ENCODE data around the gene OR2T27. TPM values are rescaled to one million over a fixed set of nuclear protein-coding genes. Genes with fewer than 3 reads are reported as not detected.

The OR2T27 gene
- total and polyA plus RNA-seq, 2 of the 4 experiments (the other 2 are of a cell fraction) = not detected

DNA sequence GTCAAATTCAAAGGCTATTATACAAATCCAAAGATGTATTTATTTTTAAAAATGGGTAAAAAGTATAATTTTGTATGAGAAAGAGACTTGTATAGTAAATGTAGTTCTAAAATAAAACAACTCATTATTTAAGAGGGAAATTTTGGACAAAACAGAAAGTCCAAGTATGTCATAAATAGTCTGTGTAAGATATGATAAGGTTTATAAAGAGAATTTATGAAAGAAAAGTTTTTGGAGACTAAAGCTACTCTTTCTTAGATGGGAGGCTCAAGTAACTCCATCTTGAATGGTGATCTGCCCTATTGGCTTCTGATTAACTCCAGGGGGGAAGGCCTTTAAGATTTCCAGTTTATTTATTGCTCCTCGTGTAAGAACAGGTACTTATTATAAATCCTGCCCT lies 14.7 kb upstream of the OR2T27 start:
- H4K5ac ChIP-seq (ENCODE audit: low read depth, low read length) = no peak overlapping the region
- ChIA-PET POLR2A (ENCODE audit: unreplicated experiment) (no interaction called here), CTCF (no interaction called here)
- H4K8ac ChIP-seq (ENCODE audit: low read depth in 2 of 2, low read length in 2 of 2) = no peak overlapping the region
- no peak overlapping the region for H3K4me3 ChIP-seq (ENCODE audit: insufficient read depth, low read depth, low read length)
- H3K56ac ChIP-seq (ENCODE audit: extremely low read depth, insufficient read depth, low read length) = no peak overlapping the region
- no peak overlapping the region for H3K27ac ChIP-seq (ENCODE audit: insufficient read depth, low read length)
- intact Hi-C loops (cut with micrococcal nuclease) (no loop called here), dilution Hi-C loops (cut with HindIII; ENCODE audit: low sequenced_read_pairs, unreplicated experiment) (no loop called here), in situ Hi-C loops (cut with MboI; ENCODE audit: low sequenced_read_pairs) (no loop called here)
- H3K18ac ChIP-seq (ENCODE audit: low read depth, low read length) = no peak overlapping the region
- H3K14ac ChIP-seq (replicated peaks; ENCODE audit: low read depth, low read length) = no peak overlapping the region
- no peak overlapping the region for H4K91ac ChIP-seq (ENCODE audit: insufficient read depth, low read depth, low read length)
- peaks cover 7% of the 10 kb centered on the region for H3K9me3 ChIP-seq (ENCODE audit: control insufficient read depth, insufficient read depth, low read length)
- TF ChIP-seq, protein P1, sequence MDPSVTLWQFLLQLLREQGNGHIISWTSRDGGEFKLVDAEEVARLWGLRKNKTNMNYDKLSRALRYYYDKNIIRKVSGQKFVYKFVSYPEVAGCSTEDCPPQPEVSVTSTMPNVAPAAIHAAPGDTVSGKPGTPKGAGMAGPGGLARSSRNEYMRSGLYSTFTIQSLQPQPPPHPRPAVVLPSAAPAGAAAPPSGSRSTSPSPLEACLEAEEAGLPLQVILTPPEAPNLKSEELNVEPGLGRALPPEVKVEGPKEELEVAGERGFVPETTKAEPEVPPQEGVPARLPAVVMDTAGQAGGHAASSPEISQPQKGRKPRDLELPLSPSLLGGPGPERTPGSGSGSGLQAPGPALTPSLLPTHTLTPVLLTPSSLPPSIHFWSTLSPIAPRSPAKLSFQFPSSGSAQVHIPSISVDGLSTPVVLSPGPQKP (IDR thresholded peaks at IDR 0.05; ENCODE audit: borderline replicate concordance, low read depth, low read length) = no peak
- TF ChIP-seq POLR2A (IDR thresholded peaks at IDR 0.05; ENCODE audit: low read depth, low read length) = no peak
- TF ChIP-seq, protein P2, sequence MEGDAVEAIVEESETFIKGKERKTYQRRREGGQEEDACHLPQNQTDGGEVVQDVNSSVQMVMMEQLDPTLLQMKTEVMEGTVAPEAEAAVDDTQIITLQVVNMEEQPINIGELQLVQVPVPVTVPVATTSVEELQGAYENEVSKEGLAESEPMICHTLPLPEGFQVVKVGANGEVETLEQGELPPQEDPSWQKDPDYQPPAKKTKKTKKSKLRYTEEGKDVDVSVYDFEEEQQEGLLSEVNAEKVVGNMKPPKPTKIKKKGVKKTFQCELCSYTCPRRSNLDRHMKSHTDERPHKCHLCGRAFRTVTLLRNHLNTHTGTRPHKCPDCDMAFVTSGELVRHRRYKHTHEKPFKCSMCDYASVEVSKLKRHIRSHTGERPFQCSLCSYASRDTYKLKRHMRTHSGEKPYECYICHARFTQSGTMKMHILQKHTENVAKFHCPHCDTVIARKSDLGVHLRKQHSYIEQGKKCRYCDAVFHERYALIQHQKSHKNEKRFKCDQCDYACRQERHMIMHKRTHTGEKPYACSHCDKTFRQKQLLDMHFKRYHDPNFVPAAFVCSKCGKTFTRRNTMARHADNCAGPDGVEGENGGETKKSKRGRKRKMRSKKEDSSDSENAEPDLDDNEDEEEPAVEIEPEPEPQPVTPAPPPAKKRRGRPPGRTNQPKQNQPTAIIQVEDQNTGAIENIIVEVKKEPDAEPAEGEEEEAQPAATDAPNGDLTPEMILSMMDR (conservative IDR thresholded peaks at IDR 0.05; ENCODE audit: low read depth, low read length) = no peak
- no peak for TF ChIP-seq NFE2L2 (IDR thresholded peaks at IDR 0.05; ENCODE audit: low read depth, low read length)
- no peak for TF ChIP-seq BHLHE40 (IDR thresholded peaks at IDR 0.05; ENCODE audit: low read depth, low read length)
- TF ChIP-seq CHD1 (IDR thresholded peaks at IDR 0.05; ENCODE audit: low read depth, low read length) = no peak
- no peak for TF ChIP-seq FOS (IDR thresholded peaks at IDR 0.05; ENCODE audit: low read depth, low read length)
- TF ChIP-seq, protein P3, sequence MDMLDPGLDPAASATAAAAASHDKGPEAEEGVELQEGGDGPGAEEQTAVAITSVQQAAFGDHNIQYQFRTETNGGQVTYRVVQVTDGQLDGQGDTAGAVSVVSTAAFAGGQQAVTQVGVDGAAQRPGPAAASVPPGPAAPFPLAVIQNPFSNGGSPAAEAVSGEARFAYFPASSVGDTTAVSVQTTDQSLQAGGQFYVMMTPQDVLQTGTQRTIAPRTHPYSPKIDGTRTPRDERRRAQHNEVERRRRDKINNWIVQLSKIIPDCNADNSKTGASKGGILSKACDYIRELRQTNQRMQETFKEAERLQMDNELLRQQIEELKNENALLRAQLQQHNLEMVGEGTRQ (IDR thresholded peaks at IDR 0.05; ENCODE audit: low read depth, low read length) = no peak
- TF ChIP-seq MAZ (IDR thresholded peaks at IDR 0.05; ENCODE audit: borderline replicate concordance, low read depth, low read length) = no peak
- TF ChIP-seq RCOR1 (IDR thresholded peaks at IDR 0.05; ENCODE audit: insufficient replicate concordance, low read length) = no peak
- no peak for TF ChIP-seq MAFK (IDR thresholded peaks at IDR 0.05; ENCODE audit: low read depth, low read length)
- TF ChIP-seq RFX5 (IDR thresholded peaks at IDR 0.05; ENCODE audit: low read depth, low read length) = no peak
- no peak for TF ChIP-seq RAD21 (IDR thresholded peaks at IDR 0.05; ENCODE audit: low read length)
- TF ChIP-seq SMC3 (IDR thresholded peaks at IDR 0.05; ENCODE audit: low read depth, low read length) = no peak
- no peak for TF ChIP-seq MXI1 (IDR thresholded peaks at IDR 0.05; ENCODE audit: borderline replicate concordance, low read depth, low read length)
- no peak for TF ChIP-seq CEBPB (IDR thresholded peaks at IDR 0.05; ENCODE audit: low read depth, low read length)
- no peak overlapping the region for H3K9ac ChIP-seq (ENCODE audit: low read depth, low read length)
- H3K79me1 ChIP-seq (ENCODE audit: low read depth in 1 of 2, low read length in 2 of 2) = no peaks in the 10 kb centered on the region
- no peak for DNase-seq
- H2AFZ ChIP-seq (replicated peaks; ENCODE audit: low read length, poor library complexity) = no peak overlapping the region
- H3K4me2 ChIP-seq (ENCODE audit: low read depth, low read length) = no peak overlapping the region
- H3K36me3 ChIP-seq (ENCODE audit: control insufficient read depth, insufficient read depth, low read length) = no peaks in the 10 kb centered on the region
- H4K20me1 ChIP-seq (ENCODE audit: insufficient read depth, low read length) = no peaks in the 10 kb centered on the region
- H2BK5ac ChIP-seq (ENCODE audit: low read depth, low read length, poor library complexity, severe bottlenecking) = no peak overlapping the region
- H3K9me1 ChIP-seq (ENCODE audit: insufficient read depth, low read length) = no peaks in the 10 kb centered on the region
- no peak overlapping the region for H2BK15ac ChIP-seq (ENCODE audit: low read depth, low read length)
- H2AK9ac ChIP-seq (replicated peaks; ENCODE audit: low read depth, low read length, poor library complexity) = no peak overlapping the region
- no peak overlapping the region for H2BK20ac ChIP-seq (ENCODE audit: low read depth, low read length)
- H3K4ac ChIP-seq (ENCODE audit: low read depth, low read length) = no peak overlapping the region
- no peaks in the 10 kb centered on the region for H3K4me1 ChIP-seq (ENCODE audit: control insufficient read depth, insufficient read depth, low read length)
- no TSS peak for BruUV-seq (replicated peaks)
- no CpG with 5 or more reads among the region's 1 CpG for WGBS, 2 experiments (ENCODE audit: extremely low coverage in 2 of 2, insufficient read length in 1 of 2)
- H3K23ac ChIP-seq (ENCODE audit: low read depth, low read length) = no peak overlapping the region
- no peaks in the 10 kb centered on the region for H3K27me3 ChIP-seq (ENCODE audit: control insufficient read depth, insufficient read depth, low read length)
- H2BK120ac ChIP-seq (ENCODE audit: low read depth, low read length) = no peak overlapping the region
- no peak overlapping the region for H2AK5ac ChIP-seq (ENCODE audit: low read depth, low read length)
- ATAC-seq (ENCODE audit: low read depth) = no peak

Data from IMR-90 (cell line).